HG03097 (cell line): ENCODE measurements around the gene PRKG1.
"Not testable (repeated sequence)": the region's sequence is repeated elsewhere in the genome, so short reads cannot be mapped to it uniquely, and the experiment has no call there.

Source experiments
- ATAC-seq: cut with Tn5 transposase; IDR thresholded peaks from one replicate; pipeline ENCODE4 v1.9.1; 2021; ENCODE audit not compliant: unreplicated experiment, low FRiP score

The PRKG1 gene

GRCh38 chr10:51367694-51368093, 293.4 kb downstream of the PRKG1 start:
- ATAC-seq: no peak

GRCh38 chr10:51368943-51369342, 294.7 kb downstream of the PRKG1 start:
- ATAC-seq: no peak

GRCh38 chr10:51369903-51370302, 295.6 kb downstream of the PRKG1 start:
- no peak for ATAC-seq

DNA sequence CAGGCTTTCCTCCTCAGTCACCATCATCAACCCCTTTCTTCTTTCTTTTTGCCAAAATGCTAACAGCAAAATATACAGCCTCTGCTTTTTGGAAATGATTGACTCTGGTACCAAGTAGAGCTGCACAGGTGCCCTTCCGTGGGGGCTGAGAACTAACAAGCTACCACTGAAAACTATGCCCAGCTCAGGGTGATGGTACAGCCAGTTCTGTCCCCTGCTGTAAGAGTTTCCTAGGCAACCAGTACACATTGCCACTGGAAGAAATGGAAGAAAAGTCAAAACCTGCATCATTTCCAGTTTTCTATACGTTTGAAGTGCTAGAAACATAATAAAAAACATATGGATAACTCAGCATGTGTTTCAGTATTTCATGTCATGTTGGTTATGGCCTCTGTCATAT, 297.5 kb downstream of the PRKG1 start:
- ATAC-seq: no peak

DNA sequence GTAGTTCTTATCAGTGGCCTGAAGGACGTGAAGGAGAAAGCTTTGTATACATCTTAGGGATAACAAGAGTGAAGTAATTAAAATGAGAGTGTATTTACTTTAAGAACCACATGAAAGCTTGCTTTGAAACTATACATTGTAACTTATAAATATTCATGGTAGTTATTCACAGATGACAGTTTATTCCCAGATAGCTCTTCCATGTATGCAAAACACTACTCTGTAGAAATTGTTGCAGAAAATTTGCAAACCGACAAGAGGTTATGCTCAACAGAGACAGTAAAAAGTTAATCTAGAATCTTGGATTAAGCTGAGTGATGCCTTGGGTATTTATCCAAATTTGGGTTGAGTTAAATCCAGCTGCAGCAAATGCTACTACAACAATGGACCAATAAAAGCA, 301.5 kb downstream of the PRKG1 start:
- no peak for ATAC-seq

GRCh38 chr10:51377070-51377931, 303.0 kb downstream of the PRKG1 start:
- ATAC-seq: no peak

GRCh38 chr10:51377932-51378599, 303.8 kb downstream of the PRKG1 start:
- no peak for ATAC-seq

DNA sequence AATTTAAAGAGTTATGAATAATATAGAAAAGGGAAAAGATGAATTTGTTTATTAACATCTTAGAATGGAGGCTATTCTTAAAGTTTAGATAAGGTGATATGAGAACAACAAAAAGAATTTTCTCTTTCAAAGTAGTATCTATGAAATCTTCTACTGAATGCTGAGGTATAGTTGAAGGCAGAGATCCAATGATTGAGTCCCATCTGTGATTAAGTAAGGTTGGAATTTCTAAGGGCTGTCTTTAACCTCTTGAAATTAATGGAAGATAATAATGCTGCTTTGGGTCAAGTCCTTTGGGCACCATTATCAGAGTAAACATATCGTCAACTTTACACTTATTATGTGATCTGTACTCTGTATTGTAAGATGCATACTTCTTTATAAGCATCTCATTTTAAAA, 307.9 kb downstream of the PRKG1 start:
- no peak for ATAC-seq

GRCh38 chr10:51384971-51385370, 310.7 kb downstream of the PRKG1 start:
- ATAC-seq: no peak

- ATAC-seq: no peak
These were observed 312.1 kb downstream of the PRKG1 start for GRCh38 chr10:51386248-51386885.

GRCh38 chr10:51389415-51390321, 315.4 kb downstream of the PRKG1 start:
- ATAC-seq: peak; percentile 68

- ATAC-seq: not testable (repeated sequence)
These were observed 318.7 kb downstream of the PRKG1 start for GRCh38 chr10:51393006-51393405.

DNA sequence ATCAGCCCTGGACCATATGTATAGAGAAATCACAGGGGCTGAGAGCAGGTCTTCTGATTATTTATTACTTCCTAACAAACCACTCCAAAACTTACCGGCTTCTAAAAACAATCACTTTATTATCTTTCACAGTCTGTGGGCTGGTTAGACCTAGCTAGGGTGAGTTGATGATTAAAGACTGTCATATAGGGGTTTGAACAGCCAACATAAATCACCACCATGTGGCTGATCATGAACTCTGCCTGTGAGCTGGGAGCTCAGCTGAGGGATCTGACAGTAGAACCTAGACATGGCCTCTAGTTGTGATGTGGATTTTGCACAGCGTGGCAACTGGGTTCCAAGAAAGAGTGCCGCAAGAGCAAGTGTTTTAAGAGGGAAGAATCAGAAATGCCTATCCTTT, 319.8 kb downstream of the PRKG1 start:
- ATAC-seq: no peak

DNA sequence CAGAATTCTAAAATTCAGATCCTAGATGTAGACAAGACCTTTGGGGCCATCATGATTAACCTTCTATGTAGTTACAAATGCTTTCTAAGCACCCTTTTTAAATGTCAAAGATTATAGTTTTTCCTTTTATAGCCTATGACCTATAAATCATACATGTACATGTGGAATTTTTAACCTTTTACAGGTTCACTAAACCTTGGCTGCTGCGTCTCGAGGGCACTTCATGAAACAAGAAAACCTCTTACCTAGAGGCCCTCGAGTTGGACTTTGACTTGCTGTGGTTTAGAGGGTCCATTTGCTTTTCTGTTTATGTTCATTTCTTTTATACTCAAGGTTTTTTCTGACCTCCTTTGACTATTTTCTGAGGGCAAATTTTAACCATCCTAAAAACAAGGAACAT, 323.0 kb downstream of the PRKG1 start:
- ATAC-seq: no peak

GRCh38 chr10:51397695-51398094, 323.4 kb downstream of the PRKG1 start:
- no peak for ATAC-seq

- no peak for ATAC-seq
These were observed 325.6 kb downstream of the PRKG1 start for GRCh38 chr10:51399840-51400239.

GRCh38 chr10:51400392-51401096, 326.3 kb downstream of the PRKG1 start:
- ATAC-seq: no peak

DNA sequence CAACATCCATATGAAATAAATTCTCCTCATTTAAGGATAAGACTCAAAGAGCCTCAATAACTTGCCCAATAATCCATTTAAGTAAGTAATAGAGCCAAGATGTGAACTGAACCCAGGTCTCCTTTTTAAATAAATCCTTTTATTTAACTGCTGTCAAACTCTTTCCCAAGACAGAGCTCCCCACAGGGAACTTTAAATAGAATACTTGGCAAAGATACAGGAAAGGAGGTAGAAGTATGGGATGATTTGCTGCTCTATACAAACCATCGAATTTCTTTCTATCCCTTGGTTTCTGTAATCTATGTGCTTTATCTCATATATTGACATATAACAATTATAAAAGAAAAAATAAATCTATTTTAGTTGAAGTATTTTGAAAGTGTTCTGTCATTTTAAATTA, 329.2 kb downstream of the PRKG1 start:
- no peak for ATAC-seq

GRCh38 chr10:51405580-51406351, 331.5 kb downstream of the PRKG1 start:
- ATAC-seq: no peak
